SK-N-SH (cell line): ENCODE results near the gene ARHGEF11. TPM values are rescaled to one million over a fixed set of nuclear protein-coding genes. Genes with fewer than 3 reads are reported as not detected.

Source experiments
- CTCF ChIA-PET: fragments of 300-600, 350-600 bp; formaldehyde crosslinking; extraction: SDS; loops from one replicate; lab custom pipeline; 2021; lab: Yijun Ruan, JAX
- POLR2A ChIA-PET: fragments of 350-600 bp; sonication (Branson Sonifier 250); formaldehyde crosslinking; extraction: SDS; loops from one replicate; lab custom pipeline; 2020; ENCODE audit warnings: antibody characterized with exemption, inconsistent platforms; lab: Yijun Ruan, JAX
- DNase-seq: peaks from one replicate; pipeline ENCODE4 v3.0.0; 2012
- H2AFZ ChIP-seq: fragments of 200-600 bp; sonication (generic); 2 replicates; pipeline ENCODE4 v1.8.1; 2016; ENCODE audit warnings: antibody characterized with exemption, mild to moderate bottlenecking, low read depth
- H3F3A ChIP-seq: fragments of 200-600 bp; sonication (generic); replicated peaks from 2 replicates; pipeline ENCODE3; 2016; ENCODE audit warnings: antibody characterized with exemption, mild to moderate bottlenecking; ENCODE audit not compliant: insufficient read depth
- H3K27ac ChIP-seq, 2 experiments: fragments of 200-500 bp in 1 of 2; fragments of 200-600 bp in 1 of 2; sonication (Bioruptor generic) in 1 of 2; sonication (generic), shearing (Covaris generic) in 1 of 2; 2 replicates each; pipeline versions ENCODE4 v1.5.1 to v1.6.1; 2014 to 2016; ENCODE audit warnings: low read depth in 2 of 2, inconsistent platforms in 1 of 2, low read length in 1 of 2, mild to moderate bottlenecking in 1 of 2, mixed read lengths in 1 of 2
- H3K27me3 ChIP-seq: fragments of 200-600 bp; sonication (generic), shearing (Covaris generic); 2 replicates; pipeline ENCODE4 v1.6.1; 2016; ENCODE audit warnings: mixed run types; ENCODE audit not compliant: insufficient read depth
- H3K36me3 ChIP-seq, 2 experiments: fragments of 200-500 bp in 1 of 2; fragments of 200-600 bp in 1 of 2; sonication (Bioruptor generic) in 1 of 2; sonication (generic) in 1 of 2; replicated peaks in 1 of 2; 2 replicates each; pipeline versions ENCODE3 to v1.5.1; 2014 to 2016; ENCODE audit warnings: low read length in 1 of 2, mild to moderate bottlenecking in 1 of 2; ENCODE audit not compliant: insufficient read depth in 2 of 2, control insufficient read depth in 1 of 2
- H3K4me1 ChIP-seq, 2 experiments: fragments of 200-500 bp in 1 of 2; fragments of 200-600 bp in 1 of 2; sonication (Bioruptor generic) in 1 of 2; sonication (generic), shearing (Covaris generic) in 1 of 2; 2 replicates each; pipeline versions ENCODE4 v1.5.1 to v1.6.1; 2014 to 2016; ENCODE audit warnings: low read depth in 1 of 2, low read length in 1 of 2, mixed run types in 1 of 2; ENCODE audit not compliant: insufficient read depth in 2 of 2, control insufficient read depth in 1 of 2
- H3K4me2 ChIP-seq: fragments of 200-600 bp; sonication (generic), shearing (Covaris generic); 2 replicates; pipeline ENCODE4 v1.6.1; 2017; ENCODE audit warnings: mixed run types
- H3K4me3 ChIP-seq, 2 experiments: fragments of 200-500 bp in 1 of 2; fragments of 200-600 bp in 1 of 2; sonication (Bioruptor generic) in 1 of 2; sonication (generic), shearing (Covaris generic) in 1 of 2; 2 replicates each; pipeline versions ENCODE4 v1.5.1 to v1.8.1; 2014 to 2016; ENCODE audit warnings: low read depth in 2 of 2, inconsistent platforms in 1 of 2, low read length in 1 of 2, mild to moderate bottlenecking in 1 of 2, mixed read lengths in 1 of 2, moderate library complexity in 1 of 2
- H3K79me2 ChIP-seq: fragments of 200-600 bp; sonication (generic); 2 replicates; pipeline ENCODE4 v1.8.1; 2017; ENCODE audit warnings: mild to moderate bottlenecking; ENCODE audit not compliant: insufficient read depth
- H3K9ac ChIP-seq: fragments of 200-600 bp; sonication (generic); 2 replicates; pipeline ENCODE4 v1.6.1; 2017; ENCODE audit warnings: mixed run types
- H3K9me2 ChIP-seq: fragments of 200-600 bp; sonication (generic); 2 replicates; pipeline ENCODE4 v1.6.1; 2017; ENCODE audit warnings: mixed run types
- H3K9me3 ChIP-seq: fragments of 200-600 bp; sonication (generic); 2 replicates; pipeline ENCODE4 v1.6.1; 2017; ENCODE audit warnings: mixed run types, mild to moderate bottlenecking, moderate library complexity
- H4K20me1 ChIP-seq: fragments of 200-600 bp; sonication (generic); 2 replicates; pipeline ENCODE4 v1.6.1; 2017; ENCODE audit warnings: mild to moderate bottlenecking, mixed run types; ENCODE audit not compliant: insufficient read depth
- CHD2 ChIP-seq: fragments of 150-350 bp; IDR thresholded peaks from 2 replicates; pipeline ENCODE4 v1.6.1; 2018; ENCODE audit warnings: low read length; ENCODE audit not compliant: partially characterized antibody
- EZH2phosphoT487 ChIP-seq: fragments of 200-600 bp; sonication (generic); IDR thresholded peaks from 2 replicates; pipeline ENCODE4 v1.6.1; 2017; ENCODE audit warnings: low read depth, mixed run types, mild to moderate bottlenecking, antibody characterized with exemption, moderate library complexity, borderline replicate concordance
- JUND ChIP-seq: IDR thresholded peaks from 2 replicates; pipeline ENCODE4 v1.4.0; 2012
- MEF2A ChIP-seq: IDR thresholded peaks from 2 replicates; pipeline ENCODE4 v1.4.0; 2012; ENCODE audit warnings: low read depth, borderline replicate concordance
- RCOR1 ChIP-seq: fragments of 150-350 bp; IDR thresholded peaks from 2 replicates; pipeline ENCODE4 v1.6.1; 2017; ENCODE audit warnings: antibody characterized with exemption, low read length
- RFX5 ChIP-seq: IDR thresholded peaks from 2 replicates; pipeline ENCODE4 v1.6.1; 2012; ENCODE audit warnings: mild to moderate bottlenecking, improper control_type of control experiment, low read length
- RXRA ChIP-seq: IDR thresholded peaks from 2 replicates; pipeline ENCODE4 v1.4.0; 2012; ENCODE audit warnings: low read depth, mild to moderate bottlenecking, borderline replicate concordance
- ZBTB33 ChIP-seq: IDR thresholded peaks from 2 replicates; pipeline ENCODE4 v1.4.0; 2012; ENCODE audit warnings: low read depth, borderline replicate concordance
- WGBS: methylation state at CpG from one replicate; pipeline ENCODE4 v1.1.6; 2017; ENCODE audit warnings: low lambda C conversion rate; 5-methylcytosine and 5-hydroxymethylcytosine counted together
- polyA plus RNA-seq, 3 experiments: library from polyadenylated mRNA; depleted of rRNA; stranded (reverse); fragments of >200 nt; gene quantifications; 2 replicates each; pipeline ENCODE4 v1.2.3, GENCODE V29; 2012
- TF ChIP-seq, protein P1 (sequence below): IDR thresholded peaks from 2 replicates; pipeline ENCODE4; 2012

The ARHGEF11 gene
- polyA plus RNA-seq, 1 of the 3 experiments (the other 2 are of a cell fraction), result 19.0 TPM

DNA sequence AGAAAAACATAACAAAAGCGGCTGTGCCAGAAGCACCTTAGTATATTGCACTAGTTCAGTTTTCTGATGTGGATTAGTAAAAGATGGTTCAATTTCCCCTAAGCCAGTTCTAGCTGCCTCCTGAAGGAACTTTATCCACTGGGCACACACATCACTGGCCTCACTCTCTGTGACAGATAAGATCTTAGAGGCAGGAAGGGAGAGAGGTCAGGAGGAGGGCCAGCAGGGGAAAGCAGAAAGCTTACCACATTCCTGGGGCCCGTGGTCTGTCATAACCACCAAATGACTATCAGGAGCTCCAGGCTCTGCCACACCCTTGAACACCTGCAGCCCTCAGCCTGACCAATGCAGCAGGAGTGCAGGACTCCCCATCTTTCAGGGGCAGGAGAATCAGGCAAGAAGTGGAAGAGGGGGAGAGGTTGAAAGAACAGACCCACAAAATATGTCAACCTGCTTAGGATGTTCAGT lies 87.3 kb downstream of the ARHGEF11 start:
- DNase-seq, result no peak

DNA sequence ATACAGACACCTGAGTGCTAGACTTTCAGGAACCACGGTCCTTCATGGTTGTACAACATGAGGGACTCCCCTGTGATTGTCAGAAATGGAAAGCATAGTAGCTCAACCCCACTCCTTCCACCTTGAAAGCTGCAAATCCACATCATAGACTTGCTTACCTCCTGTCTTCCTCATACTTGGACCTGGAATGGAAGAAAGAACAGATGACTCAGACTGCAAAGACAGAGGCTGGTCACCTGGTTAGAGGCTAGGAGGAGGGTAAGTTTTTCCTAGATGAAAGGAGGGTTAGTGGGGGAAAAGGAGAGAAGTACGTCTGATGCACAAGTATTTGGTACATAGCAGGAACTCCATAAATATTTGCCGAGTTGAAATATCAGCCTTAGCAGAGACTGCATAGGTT lies 87.9 kb downstream of the ARHGEF11 start:
- Histone ChIP-seq H3K9me3 (no peaks in the 10 kb centered on the region), H3K4me3 (no peak overlapping the region), H3K36me3 (peaks cover 42 to 76% of the 10 kb centered on the region in 2 experiments), H3K27me3 (no peaks in the 10 kb centered on the region), H3K27ac (no peak overlapping the region), H4K20me1 (no peaks in the 10 kb centered on the region), H3K4me1 (peaks cover 0 to 7% of the 10 kb centered on the region in 2 experiments; a peak in 2 of 4 replicates), H3K9me2 (no peaks in the 10 kb centered on the region), H3K79me2 (no peaks in the 10 kb centered on the region), H3F3A (no peaks in the 10 kb centered on the region), H3K9ac (no peak overlapping the region), H3K4me2 (no peak overlapping the region), H2AFZ (no peak overlapping the region)
- no peak for DNase-seq
- WGBS, result 58% methylated on average over 2 of the region's 3 CpGs
- ChIA-PET POLR2A (interaction anchor here (1.1 kb wide), 1 partner anchor 12 kb away, joined by 3 read pairs; no protein-coding TSS in a partner anchor), CTCF (interaction anchor here (2.3 kb wide), 1 partner anchor 30 kb away, joined by 8 read pairs; no protein-coding TSS in a partner anchor)
- TF ChIP-seq JUND, result no peak
- TF ChIP-seq, protein P1, sequence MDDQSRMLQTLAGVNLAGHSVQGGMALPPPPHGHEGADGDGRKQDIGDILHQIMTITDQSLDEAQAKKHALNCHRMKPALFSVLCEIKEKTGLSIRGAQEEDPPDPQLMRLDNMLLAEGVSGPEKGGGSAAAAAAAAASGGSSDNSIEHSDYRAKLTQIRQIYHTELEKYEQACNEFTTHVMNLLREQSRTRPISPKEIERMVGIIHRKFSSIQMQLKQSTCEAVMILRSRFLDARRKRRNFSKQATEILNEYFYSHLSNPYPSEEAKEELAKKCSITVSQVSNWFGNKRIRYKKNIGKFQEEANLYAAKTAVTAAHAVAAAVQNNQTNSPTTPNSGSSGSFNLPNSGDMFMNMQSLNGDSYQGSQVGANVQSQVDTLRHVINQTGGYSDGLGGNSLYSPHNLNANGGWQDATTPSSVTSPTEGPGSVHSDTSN, result no peak
- TF ChIP-seq RFX5, result no peak
- no peak for TF ChIP-seq ZBTB33
- no peak for TF ChIP-seq MEF2A
- TF ChIP-seq CHD2, result no peak
- TF ChIP-seq RCOR1, result no peak

More for the DNA sequence above, 87.3 kb downstream of the ARHGEF11 start:
- Histone ChIP-seq H3K9me2 (no peaks in the 10 kb centered on the region), H3K4me2 (no peak overlapping the region), H3K27ac (no peak overlapping the region), H3K4me1 (peaks cover 0 to 7% of the 10 kb centered on the region in 2 experiments; a peak in 2 of 4 replicates), H3K9me3 (no peaks in the 10 kb centered on the region), H4K20me1 (no peaks in the 10 kb centered on the region), H3K9ac (no peak overlapping the region)
- POLR2A ChIA-PET, result no interaction called here
- TF ChIP-seq EZH2phosphoT487 (no peak), RXRA (peak; percentile 32; the same call in 1 of the 2 replicates)
- TF ChIP-seq, all 33 proteins: peak for 1
- CTCF ChIA-PET, result interaction anchor here (1.9 to 2.3 kb wide), 2 partner anchors 30 to 116 kb away, joined by 5 to 8 read pairs; no protein-coding TSS in a partner anchor
- Histone ChIP-seq H3K27me3 (no peaks in the 10 kb centered on the region), H3F3A (no peaks in the 10 kb centered on the region), H3K36me3 (peaks cover 39 to 78% of the 10 kb centered on the region in 2 experiments), H3K4me3 (no peak overlapping the region), H3K79me2 (no peaks in the 10 kb centered on the region), H2AFZ (no peak overlapping the region)
- WGBS, result 72% methylated on average over 2 of the region's 2 CpGs
